ENCODE results near the gene SPATS1. TPM values are rescaled to one million over a fixed set of nuclear protein-coding genes. Genes with fewer than 3 reads are reported as not detected.

The SPATS1 gene
- total and polyA plus RNA-seq, 12 donors: not detected

DNA sequence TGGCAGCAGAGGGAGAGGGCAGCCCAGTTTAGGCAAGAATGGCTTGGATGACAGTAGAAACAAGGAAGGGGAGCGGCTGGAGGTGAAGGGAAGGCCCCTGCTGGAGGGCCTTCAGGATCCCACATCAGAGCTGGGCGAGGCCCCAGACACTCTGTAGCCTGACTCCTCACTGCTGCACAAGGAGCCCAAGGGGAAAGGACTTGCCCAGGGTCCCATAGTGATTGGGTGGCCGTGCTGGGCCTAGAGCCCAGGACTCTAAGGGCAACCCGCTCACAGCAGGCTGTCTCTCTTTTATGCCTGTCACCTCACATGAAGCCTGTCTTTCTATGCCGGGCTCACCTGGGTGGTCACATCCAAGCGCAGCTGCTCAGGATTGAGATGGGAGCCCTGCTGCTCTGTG lies 38.6 kb upstream of the SPATS1 start:
- 98 to 100% methylated on average over 5 to 6 of the region's 6 CpGs for WGBS, 2 donors
- DNase-seq (no peak), ATAC-seq (no peak)
- intact Hi-C loops (cut with DNase I): loop anchor here in 1 of 10 donors (5.0 kb wide), 1 partner anchor 37 kb away; the partner anchor contains the start of gene NFKBIE
- TF ChIP-seq, protein P1, sequence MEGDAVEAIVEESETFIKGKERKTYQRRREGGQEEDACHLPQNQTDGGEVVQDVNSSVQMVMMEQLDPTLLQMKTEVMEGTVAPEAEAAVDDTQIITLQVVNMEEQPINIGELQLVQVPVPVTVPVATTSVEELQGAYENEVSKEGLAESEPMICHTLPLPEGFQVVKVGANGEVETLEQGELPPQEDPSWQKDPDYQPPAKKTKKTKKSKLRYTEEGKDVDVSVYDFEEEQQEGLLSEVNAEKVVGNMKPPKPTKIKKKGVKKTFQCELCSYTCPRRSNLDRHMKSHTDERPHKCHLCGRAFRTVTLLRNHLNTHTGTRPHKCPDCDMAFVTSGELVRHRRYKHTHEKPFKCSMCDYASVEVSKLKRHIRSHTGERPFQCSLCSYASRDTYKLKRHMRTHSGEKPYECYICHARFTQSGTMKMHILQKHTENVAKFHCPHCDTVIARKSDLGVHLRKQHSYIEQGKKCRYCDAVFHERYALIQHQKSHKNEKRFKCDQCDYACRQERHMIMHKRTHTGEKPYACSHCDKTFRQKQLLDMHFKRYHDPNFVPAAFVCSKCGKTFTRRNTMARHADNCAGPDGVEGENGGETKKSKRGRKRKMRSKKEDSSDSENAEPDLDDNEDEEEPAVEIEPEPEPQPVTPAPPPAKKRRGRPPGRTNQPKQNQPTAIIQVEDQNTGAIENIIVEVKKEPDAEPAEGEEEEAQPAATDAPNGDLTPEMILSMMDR (IDR thresholded peaks at IDR 0.05): no peak
- Histone ChIP-seq H3K36me3 (peaks cover 0 to 90% (median 62%) of the 10 kb centered on the region in 9 donors), H3K4me3 (no peak overlapping the region), H3K27me3 (no peaks in the 10 kb centered on the region), H3K9me3 (no peaks in the 10 kb centered on the region), H3K27ac (no peak overlapping the region), H3K4me1 (peaks cover 0 to 5% (median 0%) of the 10 kb centered on the region in 9 donors)

DNA sequence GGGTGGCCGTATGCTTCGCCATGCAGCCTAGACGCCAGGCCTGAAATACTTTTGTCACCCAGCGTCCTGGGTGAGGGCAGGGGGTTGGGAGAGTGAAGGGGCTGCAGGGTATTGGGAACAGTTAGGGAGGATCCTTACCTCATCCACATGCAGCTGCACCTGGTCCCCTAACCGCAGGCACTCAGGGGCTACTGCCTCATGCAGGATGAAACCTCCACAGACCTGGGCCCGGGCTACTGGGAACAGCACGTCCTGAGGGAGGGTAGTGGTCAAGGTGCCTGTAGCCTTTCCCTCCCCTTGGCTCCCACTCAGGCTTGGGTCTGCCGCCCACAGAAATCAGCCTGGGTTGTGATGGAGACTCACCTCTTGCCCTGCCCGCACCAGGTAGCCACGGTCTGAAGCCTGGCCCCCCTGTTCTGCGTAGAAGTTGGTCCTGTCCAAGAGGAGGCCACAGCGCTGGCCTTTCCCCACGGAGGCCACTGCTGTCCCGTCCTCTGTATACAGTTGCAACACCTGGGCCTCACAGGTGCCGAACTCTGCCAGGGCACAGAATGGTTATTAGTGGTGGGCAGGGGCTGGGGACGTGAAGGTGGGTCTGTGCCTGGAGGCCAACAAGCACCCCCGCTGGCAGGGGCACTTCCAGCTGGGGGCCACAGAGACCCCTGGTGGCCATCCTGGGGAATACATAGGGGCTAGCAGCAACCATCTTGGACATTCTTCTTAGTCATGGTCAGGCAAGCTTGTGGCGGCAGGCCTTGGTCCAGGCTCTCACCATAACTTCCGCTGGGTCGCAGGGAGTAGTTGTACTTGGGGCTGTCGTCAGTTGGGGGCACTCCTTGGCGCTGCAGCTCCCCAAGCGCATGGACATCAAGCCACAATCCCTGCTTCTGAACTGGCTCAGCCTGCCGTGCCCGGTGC lies 37.9 kb upstream of the SPATS1 start:
- intact Hi-C loops (cut with DNase I): loop anchor here in 2 of 10 donors (5.0 kb wide), 1 partner anchor 37 kb away; the partner anchor contains the start of gene NFKBIE (in 2 of the 2)
- Histone ChIP-seq H3K9me3 (no peaks in the 10 kb centered on the region), H3K27ac (no peak overlapping the region), H3K4me3 (no peak overlapping the region), H3K36me3 (peaks cover 0 to 97% (median 68%) of the 10 kb centered on the region in 9 donors), H3K27me3 (no peaks in the 10 kb centered on the region), H3K4me1 (peaks cover 0 to 9% (median 3%) of the 10 kb centered on the region in 9 donors)
- ATAC-seq (peak in 3 of 8 donors; percentile 21 to 29 (median 28)), DNase-seq (no peak)
- 86 to 87% methylated on average over 25 of the region's 25 CpGs for WGBS, 2 donors
- TF ChIP-seq, protein P1 (IDR thresholded peaks at IDR 0.05): peak; percentile 54 to 82 (median 64)

DNA sequence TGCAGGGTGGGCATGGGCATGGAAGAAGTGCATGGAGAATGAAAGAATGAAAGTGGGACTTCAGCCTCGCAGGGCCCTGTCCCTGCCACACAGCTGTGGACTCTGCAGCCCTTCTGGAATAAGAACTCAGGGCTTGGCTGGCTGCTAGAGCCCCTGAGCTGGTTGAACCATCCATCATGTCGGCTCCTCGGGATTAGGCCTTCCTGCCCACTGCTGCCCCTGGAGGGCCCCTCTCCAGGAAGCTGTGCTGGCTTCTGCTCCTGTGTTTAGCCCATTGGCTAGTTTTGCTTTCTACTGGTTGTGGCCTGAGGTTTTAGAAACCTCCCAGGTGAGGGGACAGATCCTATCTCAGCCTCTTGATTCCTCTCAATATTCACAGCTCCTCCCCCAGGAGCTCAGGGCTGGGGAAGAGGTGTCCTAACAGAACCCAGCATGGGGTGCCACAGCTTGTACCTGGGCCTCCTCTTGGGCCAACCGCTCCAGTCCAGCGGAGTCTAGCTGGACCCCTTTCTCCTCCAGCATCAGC lies 37.2 kb upstream of the SPATS1 start:
- WGBS, 2 donors: 89 to 90% methylated on average over 5 of the region's 5 CpGs
- TF ChIP-seq, protein P1 (IDR thresholded peaks at IDR 0.05): no peak
- Histone ChIP-seq H3K27me3 (no peaks in the 10 kb centered on the region), H3K9me3 (no peaks in the 10 kb centered on the region), H3K4me1 (peaks cover 0 to 16% (median 4%) of the 10 kb centered on the region in 9 donors), H3K4me3 (no peak overlapping the region), H3K27ac (no peak overlapping the region), H3K36me3 (peaks cover 0 to 100% (median 73%) of the 10 kb centered on the region in 9 donors)
- DNase-seq: no peak
- no peak for ATAC-seq
- intact Hi-C loops (cut with DNase I): loop anchor here in 1 of 10 donors (5.0 kb wide), 1 partner anchor 38 kb away; the partner anchor contains the start of gene NFKBIE

DNA sequence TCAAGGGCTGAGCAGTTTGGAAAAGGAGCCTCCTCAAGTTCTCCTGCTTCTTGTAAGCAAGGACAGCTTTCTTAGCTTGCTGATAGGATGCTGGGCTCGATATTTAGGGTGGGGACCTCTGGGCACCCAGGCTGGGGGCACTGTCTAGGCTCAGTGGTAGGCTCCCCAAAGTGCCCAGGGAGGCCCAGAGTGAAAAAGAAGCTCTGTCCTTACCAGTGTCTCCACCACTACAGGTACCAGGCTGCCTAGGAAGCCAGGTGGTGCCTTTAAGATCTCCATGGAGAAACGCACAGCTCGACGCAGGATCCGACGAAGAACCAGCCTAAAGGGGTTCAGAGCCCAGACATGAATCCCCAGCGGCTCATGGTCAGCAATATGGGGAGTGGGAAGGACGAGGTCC lies 35.7 kb upstream of the SPATS1 start:
- intact Hi-C loops (cut with DNase I): loop anchor here in 1 of 10 donors (5.0 kb wide), 1 partner anchor 39 kb away; the partner anchor contains the start of gene NFKBIE
- no peak for DNase-seq
- H3K4me3 ChIP-seq: no peak overlapping the region
- no peaks in the 10 kb centered on the region for H3K9me3 ChIP-seq
- no peak overlapping the region for H3K27ac ChIP-seq
- peaks cover 0 to 100% (median 78%) of the 10 kb centered on the region in 9 donors for H3K36me3 ChIP-seq
- no peaks in the 10 kb centered on the region for H3K27me3 ChIP-seq
- TF ChIP-seq, protein P1 (IDR thresholded peaks at IDR 0.05): no peak
- no peak for ATAC-seq
- peaks cover 0 to 20% (median 4%) of the 10 kb centered on the region in 9 donors for H3K4me1 ChIP-seq
- WGBS, 2 donors: 93 to 95% methylated on average over 8 of the region's 8 CpGs
